Motor neuron (in vitro differentiated cells): ENCODE data around the gene HSD17B4. TPM values are rescaled to one million over a fixed set of nuclear protein-coding genes. Genes with fewer than 3 reads are reported as not detected.
"Not testable (repeated sequence)": the region's sequence is repeated elsewhere in the genome, so short reads cannot be mapped to it uniquely, and the experiment has no call there.

ENCODE experiments used
- ATAC-seq, 8 experiments: fragments of 200-7000 bp; cut with Tn5 transposase; replicated peaks in 6 of 8; 2 replicates each; pipeline ENCODE4 v1.8.0; 2021; ENCODE audit warnings: mild to moderate bottlenecking in 8 of 8, moderate library complexity in 8 of 8
- H3K27ac ChIP-seq, 2 donors: fragments of 250-450 bp; sonication (Bioruptor Pico); 2 replicates each; pipeline ENCODE4 v1.9.0; 2021; ENCODE audit warnings: antibody characterized with exemption in 2 of 2, mild to moderate bottlenecking in 2 of 2, moderate library complexity in 1 of 2
- H3K4me1 ChIP-seq, 2 donors: fragments of 250-450 bp; sonication (Bioruptor Pico); replicated peaks in 1 of 2; 2 replicates each; pipeline ENCODE4 v1.6.1; 2021; ENCODE audit warnings: antibody characterized with exemption in 2 of 2, mild to moderate bottlenecking in 2 of 2, moderate library complexity in 1 of 2
- H3K4me3 ChIP-seq, 5 donors: fragments of 250-450 bp; sonication (Bioruptor Pico); 2 replicates each; pipeline ENCODE4 v1.9.0; 2021; ENCODE audit warnings: antibody characterized with exemption in 5 of 5, mild to moderate bottlenecking in 5 of 5, moderate library complexity in 4 of 5
- WGBS, 10 experiments: fragments of 450-650 bp; shearing (Covaris generic); methylation state at CpG; one replicate each; pipeline ENCODE4 v1.0.0; 2022; 5-methylcytosine and 5-hydroxymethylcytosine counted together
- in situ Hi-C, 9 experiments: fragments of 400-800 bp; cut with MboI; loops; one replicate each; pipeline ENCODE4 v1.15.0; 2021; ENCODE audit warnings: low sequenced_read_pairs in 9 of 9, low pct_unique_long_range_greater_than_20kb in 2 of 9; ENCODE audit not compliant: unreplicated experiment in 9 of 9
- total RNA-seq, 8 experiments: library from RNA; unstranded; fragments of 300-600 nt; gene quantifications; 2 replicates each; pipeline versions ENCODE4 v1.2.3 to v1.2.4, GENCODE V29; 2022

Gene HSD17B4
- total RNA-seq, 8 experiments from 2014 or later, result 68.4 to 149 (median 85.2) TPM

DNA sequence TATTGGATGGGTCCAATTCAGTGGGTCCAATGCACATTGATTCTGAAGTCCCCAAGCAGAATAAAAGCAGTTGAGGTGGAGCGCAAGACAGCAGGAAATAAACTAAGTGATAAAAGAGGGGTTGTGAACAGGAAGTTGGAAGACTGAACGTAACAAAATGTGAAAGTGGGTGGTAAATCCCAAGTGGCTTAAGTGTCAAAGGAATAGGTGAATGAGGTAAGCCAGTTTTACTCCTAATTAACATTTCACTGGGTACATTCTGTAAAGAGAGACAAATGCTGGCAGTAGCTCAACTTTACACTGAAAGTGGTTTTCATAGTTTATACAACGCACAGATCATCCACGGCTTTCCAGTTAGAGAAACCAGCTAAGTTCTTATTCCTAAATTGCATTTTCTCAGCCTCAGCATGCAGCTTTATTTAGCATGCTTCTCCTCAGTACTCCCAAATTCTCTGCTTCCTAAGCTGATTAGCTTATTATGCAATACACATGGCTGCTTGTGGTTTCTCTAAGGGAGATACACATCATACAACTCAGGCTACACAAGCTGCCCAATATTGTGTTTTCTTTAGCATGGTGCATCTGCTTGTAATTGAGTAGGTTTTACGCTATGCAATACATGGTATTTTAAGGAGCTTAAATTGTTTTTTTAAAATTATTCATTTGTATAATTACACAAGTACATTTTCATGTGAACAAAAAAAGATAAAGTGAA, 34.2 kb upstream of the HSD17B4 start:
- in situ Hi-C loops, result loop anchor here in 8 of 9 experiments (25.0 kb wide), 3 partner anchors 381 to 431 kb away; partner anchors contain the start of gene DTWD2 (in 5 of the 8)
- Histone ChIP-seq H3K4me3 (no peak overlapping the region), H3K4me1 (no peaks in the 10 kb centered on the region), H3K27ac (no peak overlapping the region)
- WGBS, 10 experiments, result 44 to 96% (median 88%) methylated on average over 2 to 5 of the region's 5 CpGs; no CpG with 5 or more reads in 1 of the 10 experiments
- peak in 3 of 8 experiments; percentile 63 to 80 (median 79) for ATAC-seq

DNA sequence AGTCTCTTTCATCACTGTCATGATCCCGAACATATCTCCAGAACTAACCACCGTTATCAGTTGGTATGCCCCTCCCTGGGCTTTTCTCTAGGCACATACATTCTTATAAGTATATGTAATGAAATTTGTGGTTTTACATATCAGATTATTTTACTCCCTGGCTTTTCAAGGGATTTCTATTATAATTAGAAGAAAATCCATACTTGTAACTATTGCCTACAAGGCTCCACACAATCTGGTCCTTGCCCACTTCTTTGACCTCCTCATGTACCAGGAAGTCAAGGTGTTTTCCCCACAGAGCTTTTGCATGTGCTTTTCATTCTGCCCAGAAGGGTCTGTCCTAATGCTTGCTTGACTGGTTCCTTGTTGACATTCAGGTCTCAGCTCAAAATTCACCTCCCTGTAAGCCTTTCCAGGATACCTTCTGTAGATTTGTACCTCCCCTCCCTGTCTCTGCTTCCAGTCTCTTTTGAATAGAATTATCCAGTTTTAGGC, 33.6 kb upstream of the HSD17B4 start:
- in situ Hi-C loops, result loop anchor here in 8 of 9 experiments (25.0 kb wide), 3 partner anchors 381 to 431 kb away; partner anchors contain the start of gene DTWD2 (in 5 of the 8)
- WGBS, 10 experiments, result 10 to 100% (median 89%) methylated on average over 1 to 2 of the region's 2 CpGs; no CpG with 5 or more reads in 3 of the 10 experiments
- peak in 2 of 8 experiments; percentile 32 to 74 for ATAC-seq
- H3K4me1 ChIP-seq, result no peaks in the 10 kb centered on the region
- H3K27ac ChIP-seq, result no peak overlapping the region
- no peak overlapping the region for H3K4me3 ChIP-seq

DNA sequence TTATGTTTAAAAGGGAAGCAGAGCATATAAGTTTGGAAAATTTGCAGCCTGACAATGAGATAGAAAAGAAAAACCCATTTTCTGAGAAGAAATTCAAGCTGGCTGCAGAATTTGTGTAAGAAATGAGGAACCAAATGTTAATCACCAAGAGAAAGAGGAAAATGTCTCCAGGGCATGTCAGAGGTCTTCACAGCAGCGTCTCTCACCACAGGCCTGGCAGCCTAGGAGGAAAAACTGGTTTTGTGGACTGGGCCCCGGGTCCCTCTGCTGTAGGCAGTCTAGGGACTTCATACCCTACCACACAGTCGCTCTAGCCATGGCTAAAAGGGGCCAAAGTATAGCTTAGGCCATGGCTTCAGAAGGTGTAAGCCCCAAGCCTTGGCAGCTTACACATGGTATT, 32.1 kb upstream of the HSD17B4 start:
- 17 to 90% (median 60%) methylated on average over 1 to 3 of the region's 3 CpGs; no CpG with 5 or more reads in 4 of the 10 experiments for WGBS, 10 experiments
- Histone ChIP-seq H3K4me3 (no peak overlapping the region), H3K27ac (no peak overlapping the region), H3K4me1 (no peaks in the 10 kb centered on the region)
- no peak for ATAC-seq
- in situ Hi-C loops, result loop anchor here in 8 of 9 experiments (25.0 kb wide), 3 partner anchors 383 to 433 kb away; partner anchors contain the start of gene DTWD2 (in 5 of the 8)

DNA sequence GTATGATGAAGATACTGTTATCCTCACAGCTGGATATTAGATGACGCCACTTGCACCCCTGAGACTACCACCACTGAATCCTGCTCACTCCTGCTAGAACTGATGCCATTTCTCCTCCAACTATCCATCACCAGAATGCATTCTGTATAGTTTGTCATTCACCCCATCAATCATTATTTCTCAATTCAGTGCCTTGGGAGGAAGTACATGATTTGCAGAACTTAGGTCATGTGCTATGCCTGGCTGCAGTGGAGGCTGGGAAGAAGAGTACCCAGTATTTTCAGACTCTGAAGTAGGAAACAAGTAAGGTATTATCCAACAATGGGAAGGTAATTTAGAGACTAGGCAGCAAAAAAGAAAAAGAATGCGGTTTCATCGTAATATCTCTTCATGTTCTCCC, 26.2 kb upstream of the HSD17B4 start:
- in situ Hi-C loops, result no loop called here
- Histone ChIP-seq H3K4me3 (no peak overlapping the region), H3K27ac (no peak overlapping the region), H3K4me1 (no peaks in the 10 kb centered on the region)
- 84 to 100% (median 97%) methylated on average over 2 to 3 of the region's 3 CpGs; no CpG with 5 or more reads in 2 of the 10 experiments for WGBS, 10 experiments
- ATAC-seq, result no peak

DNA sequence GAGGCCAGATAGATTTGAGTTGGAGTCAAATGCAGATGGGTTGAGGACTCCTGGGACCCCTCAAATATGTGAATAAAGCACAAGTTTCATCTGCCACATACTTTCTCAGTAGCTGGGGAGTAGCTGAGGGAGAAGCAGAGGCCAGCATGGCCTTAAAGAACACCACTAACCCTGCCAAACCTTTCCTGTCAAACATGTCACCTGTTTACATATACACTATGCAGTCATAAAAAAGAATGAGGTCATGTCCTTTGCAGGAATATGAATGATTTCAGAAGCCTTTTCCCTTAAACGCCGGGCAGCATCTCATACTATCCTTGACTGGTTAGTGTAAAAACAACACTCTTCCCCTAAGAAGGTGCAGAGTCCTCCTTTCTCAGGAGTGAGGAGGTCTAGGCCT, 25.2 kb upstream of the HSD17B4 start:
- Histone ChIP-seq H3K4me1 (no peaks in the 10 kb centered on the region), H3K4me3 (no peak overlapping the region), H3K27ac (no peak overlapping the region)
- 60 to 100% (median 86%) methylated on average over 1 to 2 of the region's 2 CpGs; no CpG with 5 or more reads in 5 of the 10 experiments for WGBS, 10 experiments
- in situ Hi-C loops, result no loop called here
- peak in 1 of 8 experiments; percentile 18 for ATAC-seq

DNA sequence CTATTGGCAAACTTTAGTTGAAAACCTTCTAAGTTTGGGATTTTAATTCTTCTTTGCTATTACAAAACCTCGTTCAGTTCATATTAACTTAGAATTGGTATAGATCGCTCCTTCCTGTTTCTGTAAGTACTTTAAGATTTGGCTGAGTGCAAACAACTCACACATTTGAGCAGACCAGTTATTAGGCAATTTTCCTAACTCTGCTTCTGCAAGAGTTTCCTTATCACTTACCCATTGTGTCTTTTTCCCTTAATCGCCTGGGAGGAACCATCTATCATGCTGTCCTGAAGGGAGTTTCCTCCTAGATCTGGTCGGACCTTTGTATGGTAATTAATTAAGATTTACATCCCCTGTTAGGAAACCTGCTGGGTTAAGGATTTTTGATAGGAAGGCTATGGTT, 24.7 kb upstream of the HSD17B4 start:
- in situ Hi-C loops, H3K27ac ChIP-seq, H3K4me1 ChIP-seq, ATAC-seq, H3K4me3 ChIP-seq: not testable (repeated sequence)
- WGBS, 10 experiments, result 0 to 100% (median 40%) methylated on average over 1 to 4 of the region's 4 CpGs; no CpG with 5 or more reads in 2 of the 10 experiments

DNA sequence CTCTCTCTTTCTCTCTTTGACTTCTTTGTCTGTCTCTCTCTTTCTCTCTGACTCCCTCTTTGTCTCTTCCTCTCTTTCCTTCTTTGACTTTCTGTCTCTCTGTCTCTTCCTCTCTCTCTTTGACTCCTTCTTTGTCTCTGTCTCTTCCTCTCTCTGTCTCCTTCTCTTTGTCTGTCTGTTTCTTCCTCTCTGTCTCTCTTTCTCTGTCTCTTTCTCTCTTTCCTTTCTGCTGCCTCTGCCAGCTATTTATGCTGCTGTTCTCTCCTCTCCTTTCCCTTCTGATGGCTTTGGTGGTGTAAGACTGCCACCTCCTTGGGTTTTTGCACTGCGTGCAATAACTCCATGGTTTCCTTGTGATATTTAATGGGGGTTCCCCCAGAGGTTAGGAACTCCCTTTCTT, 24.1 kb upstream of the HSD17B4 start:
- in situ Hi-C loops, H3K27ac ChIP-seq, ATAC-seq, H3K4me1 ChIP-seq, H3K4me3 ChIP-seq: not testable (repeated sequence)
- 0 to 100% (median 38%) methylated on average over 1 of the region's 1 CpG; no CpG with 5 or more reads in 5 of the 10 experiments for WGBS, 10 experiments

DNA sequence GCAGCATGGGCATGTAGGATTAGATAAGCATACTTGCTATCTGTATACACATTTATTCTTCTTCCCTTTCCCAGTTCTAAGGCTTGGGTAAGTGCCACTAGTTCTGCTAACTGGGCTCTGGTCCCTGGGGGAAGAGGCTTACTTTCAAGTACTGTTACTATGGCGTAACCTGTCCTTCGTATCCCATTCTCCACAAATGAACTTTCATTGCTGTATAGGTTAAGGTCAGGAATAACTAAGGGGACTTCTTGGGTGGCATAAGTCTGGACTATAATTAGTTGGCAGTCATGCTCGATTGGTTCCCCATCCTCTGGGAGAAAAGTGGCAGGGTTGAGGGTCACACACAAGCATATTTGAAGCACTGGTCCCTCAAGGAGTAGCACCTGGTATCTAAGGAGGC, 23.7 kb upstream of the HSD17B4 start:
- in situ Hi-C loops, ATAC-seq, H3K27ac ChIP-seq, H3K4me3 ChIP-seq, H3K4me1 ChIP-seq: not testable (repeated sequence)
- 45 to 80% methylated on average over 1 to 3 of the region's 3 CpGs; no CpG with 5 or more reads in 8 of the 10 experiments for WGBS, 10 experiments

DNA sequence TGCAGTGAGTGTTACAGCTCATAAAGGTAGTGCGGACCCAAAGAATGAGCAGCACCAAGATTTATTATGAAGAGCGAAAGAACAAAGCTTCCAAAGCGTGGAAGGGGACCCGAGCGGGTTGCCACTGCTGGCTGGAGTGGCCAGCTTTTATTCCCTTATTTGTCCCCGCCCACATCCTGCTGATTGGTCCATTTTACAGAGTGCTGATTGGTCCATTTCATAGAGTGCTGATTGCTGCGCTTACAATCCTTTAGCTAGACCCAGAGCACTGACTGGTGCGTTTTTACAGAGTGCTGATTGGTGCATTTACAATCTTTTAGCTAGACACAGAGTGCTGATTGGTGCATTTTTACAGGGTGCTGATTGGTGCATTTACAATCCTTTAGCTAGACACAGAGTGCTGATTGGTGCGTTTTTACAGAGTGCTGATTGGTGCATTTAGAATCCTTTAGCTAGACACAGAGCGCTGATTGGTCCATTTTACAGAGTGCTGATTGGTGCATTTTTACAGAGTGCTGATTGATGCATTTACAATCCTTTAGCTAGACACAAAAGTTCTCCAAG, 19.5 kb upstream of the HSD17B4 start:
- ATAC-seq, H3K4me3 ChIP-seq, in situ Hi-C loops, H3K4me1 ChIP-seq, H3K27ac ChIP-seq: not testable (repeated sequence)
- 60 to 100% (median 83%) methylated on average over 1 to 9 of the region's 10 CpGs; no CpG with 5 or more reads in 3 of the 10 experiments for WGBS, 10 experiments

DNA sequence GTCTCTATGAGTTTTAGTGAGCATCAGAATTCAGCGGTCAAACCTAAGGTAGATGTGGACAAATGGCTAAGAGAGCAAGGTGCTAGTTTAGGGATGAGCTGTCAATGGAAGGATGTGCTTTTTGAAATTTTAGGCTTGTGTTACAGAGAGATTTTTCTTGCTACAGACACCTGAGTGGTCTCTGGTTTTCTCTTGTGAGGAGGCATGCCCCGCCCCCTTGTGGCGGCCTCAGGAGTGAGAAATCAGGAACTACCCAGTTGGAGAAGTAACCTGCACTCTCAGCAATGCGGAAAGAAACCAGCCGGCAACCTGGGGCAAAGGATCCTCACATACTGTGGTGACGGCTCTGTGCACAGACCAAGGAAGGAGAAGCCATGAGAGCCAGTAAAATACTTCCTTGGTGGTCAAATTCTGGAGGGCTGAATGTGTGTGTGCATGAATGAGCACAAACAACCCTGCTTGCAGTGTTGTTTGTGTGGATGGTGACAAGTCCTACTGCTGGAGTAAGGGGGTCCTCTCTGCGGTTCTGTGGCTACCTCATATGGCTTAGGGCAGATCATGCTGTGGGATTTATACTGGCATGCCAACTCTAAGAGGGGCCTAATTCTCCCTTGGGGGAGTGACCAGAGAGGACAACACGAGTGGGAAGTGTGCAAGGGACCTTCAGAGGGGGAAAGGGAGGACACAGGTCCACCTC, 16.7 kb upstream of the HSD17B4 start:
- no peaks in the 10 kb centered on the region for H3K4me1 ChIP-seq
- no peak overlapping the region for H3K4me3 ChIP-seq
- peak in 3 of 8 experiments; percentile 47 to 76 (median 68) for ATAC-seq
- no peak overlapping the region for H3K27ac ChIP-seq
- in situ Hi-C loops, result no loop called here
- 19 to 100% (median 70%) methylated on average over 1 to 6 of the region's 8 CpGs; no CpG with 5 or more reads in 2 of the 10 experiments for WGBS, 10 experiments

DNA sequence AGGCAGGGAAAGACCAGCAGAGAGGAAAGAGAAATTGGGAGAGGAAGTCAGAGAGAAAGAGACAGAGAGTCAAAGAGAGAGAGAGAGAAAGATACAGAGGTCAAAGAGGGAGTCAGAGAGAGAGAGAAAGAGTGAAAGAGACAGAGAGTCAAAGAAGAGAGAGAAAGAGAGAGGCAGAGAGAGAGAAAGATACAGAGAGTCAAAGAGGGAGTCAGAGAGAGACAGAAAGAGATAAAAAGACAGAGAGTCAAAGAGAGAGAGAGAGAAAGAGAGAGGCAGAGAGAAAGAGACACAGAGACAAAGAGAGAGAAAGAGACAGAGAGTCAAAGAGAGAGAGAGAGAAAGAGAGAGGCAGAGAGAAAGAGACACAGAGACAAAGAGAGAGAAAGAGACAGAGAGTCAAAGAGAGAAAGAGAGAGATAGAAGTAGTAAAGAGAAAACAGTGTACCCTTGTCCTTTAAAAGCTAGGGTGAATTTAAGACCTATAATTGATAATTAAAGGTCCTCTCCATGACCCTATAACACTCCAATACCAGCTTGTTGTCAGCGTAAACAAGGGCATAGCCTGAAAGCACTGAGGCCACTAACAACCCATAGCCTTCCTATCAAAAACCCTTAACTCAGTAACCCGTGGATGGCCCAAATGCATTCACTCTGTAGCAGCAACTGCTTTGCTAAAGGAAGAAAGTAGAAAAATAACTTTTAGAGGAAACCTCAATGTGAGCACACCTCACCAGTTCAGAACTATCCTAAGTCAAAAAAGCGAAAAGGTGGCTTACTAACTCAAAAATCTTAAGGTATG, 14.3 kb upstream of the HSD17B4 start:
- in situ Hi-C loops, H3K4me3 ChIP-seq, H3K27ac ChIP-seq, ATAC-seq, H3K4me1 ChIP-seq: not testable (repeated sequence)
- 13 to 100% (median 70%) methylated on average over 1 to 3 of the region's 3 CpGs for WGBS, 10 experiments

DNA sequence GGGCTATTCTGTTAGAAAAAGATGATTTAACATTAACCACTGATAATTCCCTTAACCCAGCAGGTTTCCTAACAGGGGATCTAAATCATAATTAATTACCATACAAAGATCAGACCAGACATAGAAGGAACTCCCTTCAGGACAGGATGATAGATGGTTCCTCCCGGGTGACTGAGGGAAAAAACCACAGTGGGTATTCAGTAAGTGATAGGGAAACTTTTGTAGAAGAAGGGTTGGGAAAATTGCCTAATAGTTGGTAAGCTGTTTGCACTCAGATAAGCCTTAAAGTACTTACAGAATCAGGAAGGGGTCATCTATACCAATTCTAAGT, 13.7 kb upstream of the HSD17B4 start:
- H3K27ac ChIP-seq, H3K4me1 ChIP-seq, H3K4me3 ChIP-seq, in situ Hi-C loops, ATAC-seq: not testable (repeated sequence)
- WGBS, 10 experiments, result 0 to 33% (median 0%) methylated on average over 1 of the region's 1 CpG; no CpG with 5 or more reads in 4 of the 10 experiments
